Thyroid gland (tissue), 4 donors: ENCODE data around the gene SLC28A2.

Experiments
- POLR2A ChIP-seq, 2 donors: fragments of 450-650 bp; IDR thresholded peaks; one replicate each; pipeline ENCODE4 v1.6.1; 2017; ENCODE audit warnings: antibody characterized with exemption in 2 of 2, mild to moderate bottlenecking in 2 of 2, moderate library complexity in 1 of 2
- TF ChIP-seq, protein P1 (sequence below), 6 experiments: fragments of 200-600 bp in 3 of 6; fragments of 450-650 bp in 3 of 6; sonication (generic) in 3 of 6; IDR thresholded peaks; one replicate each; pipeline ENCODE4 v1.5.1; 2016 to 2019; ENCODE audit warnings: antibody characterized with exemption in 6 of 6, mild to moderate bottlenecking in 2 of 6, inconsistent platforms in 1 of 6, moderate library complexity in 1 of 6

DNA sequence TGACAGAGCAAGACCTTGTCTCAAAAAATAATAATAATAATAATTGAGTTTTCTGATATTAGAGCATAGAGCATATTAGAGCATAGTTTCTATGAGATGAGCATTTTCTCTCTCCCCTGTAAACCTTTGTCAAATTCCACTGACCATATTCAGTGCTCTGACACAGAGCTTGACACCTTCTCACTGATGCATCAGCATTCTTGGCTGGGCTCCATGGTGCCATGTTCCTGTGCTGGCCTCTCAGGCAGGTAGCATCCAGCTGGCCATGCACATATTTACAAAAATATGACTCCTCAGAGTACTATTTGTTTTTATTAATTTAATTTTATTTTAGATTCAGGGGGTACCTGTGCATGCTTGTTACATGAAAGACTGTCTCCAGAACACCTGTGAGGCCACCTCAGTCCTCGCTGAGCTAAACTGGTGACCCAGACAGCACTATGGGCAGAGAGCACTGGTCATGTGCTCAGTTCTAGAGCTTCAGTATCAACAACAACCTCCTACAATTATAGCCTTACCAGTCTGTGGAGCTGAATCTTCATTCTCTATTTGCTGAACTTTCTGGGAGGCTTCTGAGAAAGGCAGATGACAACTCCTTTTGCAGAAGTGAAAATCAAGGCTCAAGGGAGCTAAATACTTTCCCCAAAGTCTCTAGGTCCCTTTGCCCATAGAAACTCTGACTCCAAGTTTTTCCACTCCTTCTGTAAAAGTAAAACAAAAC is 21.6 kb upstream of the SLC28A2 start:
- no peak for TF ChIP-seq POLR2A (IDR thresholded peaks at IDR 0.05)
- TF ChIP-seq, protein P1, sequence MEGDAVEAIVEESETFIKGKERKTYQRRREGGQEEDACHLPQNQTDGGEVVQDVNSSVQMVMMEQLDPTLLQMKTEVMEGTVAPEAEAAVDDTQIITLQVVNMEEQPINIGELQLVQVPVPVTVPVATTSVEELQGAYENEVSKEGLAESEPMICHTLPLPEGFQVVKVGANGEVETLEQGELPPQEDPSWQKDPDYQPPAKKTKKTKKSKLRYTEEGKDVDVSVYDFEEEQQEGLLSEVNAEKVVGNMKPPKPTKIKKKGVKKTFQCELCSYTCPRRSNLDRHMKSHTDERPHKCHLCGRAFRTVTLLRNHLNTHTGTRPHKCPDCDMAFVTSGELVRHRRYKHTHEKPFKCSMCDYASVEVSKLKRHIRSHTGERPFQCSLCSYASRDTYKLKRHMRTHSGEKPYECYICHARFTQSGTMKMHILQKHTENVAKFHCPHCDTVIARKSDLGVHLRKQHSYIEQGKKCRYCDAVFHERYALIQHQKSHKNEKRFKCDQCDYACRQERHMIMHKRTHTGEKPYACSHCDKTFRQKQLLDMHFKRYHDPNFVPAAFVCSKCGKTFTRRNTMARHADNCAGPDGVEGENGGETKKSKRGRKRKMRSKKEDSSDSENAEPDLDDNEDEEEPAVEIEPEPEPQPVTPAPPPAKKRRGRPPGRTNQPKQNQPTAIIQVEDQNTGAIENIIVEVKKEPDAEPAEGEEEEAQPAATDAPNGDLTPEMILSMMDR (IDR thresholded peaks at IDR 0.05) = no peak
